ENCODE data around the gene ATG101. TPM values are rescaled to one million over a fixed set of nuclear protein-coding genes. Genes with fewer than 3 reads are reported as not detected.

The ATG101 gene
- total RNA-seq, 1 experiment from 2014 or later = 64.9 TPM

- no peaks in the 10 kb centered on the region for H3K36me3 ChIP-seq (ENCODE audit: control insufficient read depth, insufficient read depth, low read length)
- H3K27ac ChIP-seq (ENCODE audit: low read length) = 0 out of 2 replicates have a peak overlapping the region, but pooled peaks have one; percentile 39
- in situ Hi-C loops (cut with HindIII; ENCODE audit: low pct_unique_long_range_greater_than_20kb, low sequenced_read_pairs) (no loop called here), intact Hi-C loops (cut with micrococcal nuclease; ENCODE audit: unreplicated experiment) (no loop called here)
- no peaks in the 10 kb centered on the region for H3K9me3 ChIP-seq (ENCODE audit: control insufficient read depth, insufficient read depth, low read depth, low read length)
- POLR2A ChIA-PET = interaction anchor here (0.8 kb wide), 1 partner anchor 18 kb away, joined by 3 read pairs; no protein-coding TSS in a partner anchor
- no TSS peak for BruUV-seq (replicated peaks)
- TF ChIP-seq POLR2AphosphoS5 (IDR thresholded peaks at IDR 0.05; ENCODE audit: low read depth, low read length) (no peak), SIN3A (IDR thresholded peaks at IDR 0.05; ENCODE audit: borderline replicate concordance, insufficient read depth, low read depth, low read length) (0 out of 2 replicates have a peak, but pooled peaks have one; percentile 15)
- DNase-seq (ENCODE audit: low read depth, low spot score) (no peak), ATAC-seq (no peak; the same call in 1 of the 2 replicates)
- CTCF ChIA-PET = no interaction called here
- no peaks in the 10 kb centered on the region for H3K27me3 ChIP-seq (ENCODE audit: control insufficient read depth, insufficient read depth, low read length)
- peak overlapping the region; percentile 56 to 69 for H3K4me3 ChIP-seq (ENCODE audit: low read depth in 2 of 2, low read length in 2 of 2)
- peaks cover 4% of the 10 kb centered on the region for H3K4me1 ChIP-seq (ENCODE audit: control insufficient read depth, insufficient read depth, low read length)
Measured at GRCh38 chr12:52050116-52050757, 19.5 kb upstream of the ATG101 start.

GRCh38 chr12:52050758-52051541, 18.8 kb upstream of the ATG101 start, which contains the start of gene NR4A1:
NR4A1 (plus strand) TSS chr12:52051442; CDS start chr12:52054329, 2,887 bp downstream.
- Histone ChIP-seq H3K27me3 (ENCODE audit: control insufficient read depth, insufficient read depth, low read length) (no peaks in the 10 kb centered on the region), H3K36me3 (ENCODE audit: control insufficient read depth, insufficient read depth, low read length) (no peaks in the 10 kb centered on the region), H3K27ac (ENCODE audit: low read length) (0 out of 2 replicates have a peak within 1 kb of the TSS, but pooled peaks have one; percentile 39), H3K9me3 (ENCODE audit: control insufficient read depth, insufficient read depth, low read depth, low read length) (no peaks in the 10 kb centered on the region), H3K4me1 (ENCODE audit: control insufficient read depth, insufficient read depth, low read length) (peaks cover 4% of the 10 kb centered on the region), H3K4me3 (ENCODE audit: low read depth in 2 of 2, low read length in 2 of 2) (peak within 1 kb of the TSS; percentile 56 to 69)
- TF ChIP-seq TCF7L2 (IDR thresholded peaks at IDR 0.05; ENCODE audit: low read depth, low read length) = peak; percentile 95
- no peak for TF ChIP-seq POLR2AphosphoS5 (IDR thresholded peaks at IDR 0.05; ENCODE audit: low read depth, low read length)
- TF ChIP-seq REST (IDR thresholded peaks at IDR 0.05; ENCODE audit: insufficient read depth in 1 of 2, low read depth in 2 of 2, low read length in 1 of 2) = no peak
- 0 out of 2 replicates have a peak, but pooled peaks have one; percentile 23 for TF ChIP-seq SIN3A (IDR thresholded peaks at IDR 0.05; ENCODE audit: borderline replicate concordance, insufficient read depth, low read depth, low read length)
- TF ChIP-seq CTCF (IDR thresholded peaks at IDR 0.05) = no peak
- intact Hi-C loops (cut with micrococcal nuclease; ENCODE audit: unreplicated experiment) = no loop called here
- no TSS peak for BruUV-seq (replicated peaks)
- ChIA-PET CTCF (interaction anchor here (0.5 to 1.0 kb wide), 5 partner anchors 13 to 125 kb away, joined by 3 to 7 read pairs (median 3); no protein-coding TSS in a partner anchor), POLR2A (interaction anchor here (0.6 to 0.8 kb wide), 3 partner anchors 18 to 119 kb away, joined by 3 to 9 read pairs (median 3); no protein-coding TSS in a partner anchor)
- DNase-seq (ENCODE audit: low read depth, low spot score) (no peak), ATAC-seq (peak; percentile 85)
- in situ Hi-C loops (cut with HindIII; ENCODE audit: low pct_unique_long_range_greater_than_20kb, low sequenced_read_pairs) = no loop called here
